GM21528 (cell line): ENCODE results near the gene HSPA4.
"Not testable (repeated sequence)": the region's sequence is repeated elsewhere in the genome, so short reads cannot be mapped to it uniquely, and the experiment has no call there.

Source experiments
- ATAC-seq: cut with Tn5 transposase; IDR thresholded peaks from one replicate; pipeline ENCODE4 v1.9.1; 2021; ENCODE audit warnings: mild to moderate bottlenecking, moderate library complexity; ENCODE audit not compliant: unreplicated experiment, low FRiP score

Gene HSPA4

DNA sequence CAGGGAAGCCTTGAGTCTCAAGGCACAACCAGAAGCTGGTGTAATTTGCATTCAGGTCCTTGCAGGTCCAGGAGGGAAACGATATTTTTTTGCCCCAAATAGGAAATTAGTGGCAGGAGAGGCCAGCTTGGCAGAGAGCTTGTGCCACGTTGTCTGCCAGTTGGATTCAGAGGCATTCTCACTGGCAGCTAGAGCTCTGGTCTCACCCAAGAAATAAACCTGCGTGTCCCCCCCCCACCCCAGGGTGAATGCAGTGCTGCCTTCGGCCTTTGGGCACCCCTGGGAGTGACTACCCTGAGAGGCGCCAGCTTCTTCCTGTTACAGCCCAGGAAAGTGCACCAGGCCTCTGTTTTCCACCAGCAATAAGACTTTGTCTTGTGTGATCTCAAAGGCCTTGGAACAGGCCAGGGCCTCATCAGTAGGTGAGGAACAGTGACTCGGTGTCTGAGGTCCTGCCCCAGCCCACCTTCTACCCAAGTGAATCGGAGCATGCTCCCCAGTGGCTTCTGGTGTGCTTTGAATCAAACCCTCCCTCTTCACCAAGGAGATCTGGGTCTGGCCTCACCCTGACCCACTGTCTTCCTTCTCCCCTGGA, 68.4 kb downstream of the HSPA4 start:
- no peak for ATAC-seq

DNA sequence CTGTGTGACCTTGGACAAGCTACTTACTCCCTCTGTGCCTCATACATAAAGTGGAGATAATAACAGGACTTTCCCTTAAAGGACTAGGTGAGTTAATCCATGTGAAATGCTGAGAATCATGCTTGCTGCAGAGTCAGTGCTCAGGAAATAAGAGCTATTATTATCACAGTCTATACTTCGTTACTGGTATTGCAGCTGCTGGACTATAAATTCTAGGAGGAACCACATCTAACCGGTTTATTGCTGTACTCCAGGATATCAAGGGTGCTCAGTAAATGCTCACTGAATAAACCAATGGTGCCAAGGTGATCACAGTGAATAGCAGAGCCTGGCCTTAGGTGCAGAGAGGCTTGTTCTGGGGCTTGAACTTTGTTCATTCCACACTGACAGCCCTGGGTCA, 69.3 kb downstream of the HSPA4 start:
- ATAC-seq: no peak

- no peak for ATAC-seq
Observed at GRCh38 chr5:133121611-133122150, 69.9 kb downstream of the HSPA4 start.

DNA sequence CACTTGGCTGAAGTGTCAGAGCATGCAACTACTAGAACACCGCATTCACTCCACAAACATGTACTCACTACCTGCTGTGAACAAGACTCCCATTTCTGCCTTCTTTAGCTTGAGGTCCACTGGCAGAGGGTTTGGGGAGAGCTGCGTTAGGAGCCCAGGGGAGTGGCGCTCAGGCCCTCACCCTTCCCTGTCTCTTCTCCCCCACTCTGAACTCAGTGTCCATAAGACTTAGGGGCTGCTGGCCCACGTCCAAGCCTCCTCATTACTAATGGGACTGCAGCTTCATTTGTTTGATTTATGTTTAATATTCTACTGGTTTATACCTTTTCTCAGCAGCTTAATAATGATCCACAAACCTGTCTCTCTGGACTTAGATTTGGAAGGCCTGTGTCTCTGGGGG, 70.9 kb downstream of the HSPA4 start:
- no peak for ATAC-seq

DNA sequence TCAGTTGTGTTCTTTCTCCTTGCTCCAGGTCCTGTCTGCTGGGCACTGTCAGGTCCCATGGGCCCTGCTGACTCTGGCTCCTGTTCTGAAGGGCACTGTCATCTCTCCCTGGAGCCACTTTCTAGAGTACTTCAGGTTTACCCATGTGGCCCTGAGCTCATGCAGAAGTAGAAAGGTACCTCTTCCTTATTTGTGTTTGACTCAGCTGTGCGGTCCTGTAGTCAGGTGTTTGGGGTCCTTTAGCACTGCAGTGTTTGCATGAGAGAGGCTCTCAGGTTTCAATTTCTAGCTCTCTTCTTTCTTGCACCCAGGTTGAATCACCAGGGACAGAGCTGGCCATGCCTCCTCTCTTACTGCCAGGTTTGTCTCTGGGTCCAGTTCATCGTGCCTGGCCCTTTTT, 71.5 kb downstream of the HSPA4 start:
- ATAC-seq: no peak

- no peak for ATAC-seq
Observed at GRCh38 chr5:133124891-133125290, 73.1 kb downstream of the HSPA4 start.

GRCh38 chr5:133128066-133128465, 76.3 kb downstream of the HSPA4 start:
- no peak for ATAC-seq

- ATAC-seq: no peak
Observed at GRCh38 chr5:133129289-133129688, 77.5 kb downstream of the HSPA4 start.

- no peak for ATAC-seq
Observed at GRCh38 chr5:133129950-133130349, 78.1 kb downstream of the HSPA4 start.

- ATAC-seq: no peak
Observed at GRCh38 chr5:133130387-133131118, 78.7 kb downstream of the HSPA4 start.

- no peak for ATAC-seq
Observed at GRCh38 chr5:133132717-133133116, 80.9 kb downstream of the HSPA4 start.

DNA sequence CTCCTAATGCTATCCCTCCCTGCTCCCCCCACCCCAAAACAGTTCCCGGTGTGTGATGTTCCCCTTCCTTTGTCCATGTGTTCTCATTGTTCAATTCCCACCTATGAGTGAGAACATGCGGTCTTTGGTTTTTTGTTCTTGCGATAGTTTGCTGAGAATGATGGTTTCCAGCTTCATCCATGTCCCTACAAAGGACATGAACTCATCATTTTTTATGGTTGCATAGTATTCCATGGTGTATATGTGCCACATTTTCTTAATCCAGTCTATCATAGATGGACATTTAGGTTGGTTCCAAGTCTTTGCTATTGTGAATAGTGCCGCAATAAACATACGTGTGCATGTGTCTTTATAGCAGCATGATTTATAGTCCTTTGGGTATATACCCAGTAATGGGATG, 81.4 kb downstream of the HSPA4 start:
- not testable (repeated sequence) for ATAC-seq

GRCh38 chr5:133136890-133137289, 85.1 kb downstream of the HSPA4 start:
- ATAC-seq: not testable (repeated sequence)

DNA sequence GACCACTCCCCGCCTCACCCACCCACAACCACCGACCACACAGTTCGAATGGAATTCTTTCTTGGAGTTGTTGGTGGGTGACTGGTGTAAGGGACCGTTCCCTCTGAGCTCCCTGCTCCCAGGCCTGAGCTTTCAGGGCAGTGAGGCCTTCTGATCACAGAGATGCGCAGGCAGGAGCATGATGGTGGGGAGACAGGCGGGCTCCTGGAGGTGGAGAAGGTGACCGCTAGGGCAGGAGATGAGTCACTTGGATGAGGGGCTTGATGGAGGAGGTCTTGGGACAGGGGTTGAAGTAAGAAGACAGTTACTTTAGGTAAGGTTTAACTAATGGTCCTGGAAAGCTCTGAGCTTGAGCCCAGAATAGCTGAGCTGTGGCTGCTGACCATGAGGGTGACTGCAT, 88.5 kb downstream of the HSPA4 start:
- ATAC-seq: no peak

- ATAC-seq: no peak
Observed at GRCh38 chr5:133141746-133142145, 89.9 kb downstream of the HSPA4 start.

DNA sequence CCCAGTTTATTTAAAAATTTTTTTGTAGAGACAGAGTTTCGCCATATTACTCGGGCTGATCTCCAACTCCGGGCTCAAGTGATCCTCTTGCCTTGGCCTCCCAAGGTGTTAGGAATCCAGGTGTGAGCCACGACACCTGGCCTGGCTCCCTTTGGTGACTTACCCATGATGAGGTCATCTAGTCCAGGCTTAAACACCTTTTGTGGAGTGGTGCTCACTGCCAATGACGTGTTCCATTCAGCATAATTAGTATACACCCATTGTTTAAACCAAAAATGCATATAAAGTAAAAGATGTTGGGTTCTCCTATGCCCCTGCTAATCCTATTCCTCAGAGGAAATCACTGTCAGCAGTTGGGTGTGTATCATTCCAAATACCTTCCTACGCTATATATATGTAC, 91.0 kb downstream of the HSPA4 start:
- no peak for ATAC-seq

- no peak for ATAC-seq
Observed at GRCh38 chr5:133144245-133144981, 92.6 kb downstream of the HSPA4 start.

GRCh38 chr5:133145436-133146170, 93.8 kb downstream of the HSPA4 start:
- no peak for ATAC-seq

DNA sequence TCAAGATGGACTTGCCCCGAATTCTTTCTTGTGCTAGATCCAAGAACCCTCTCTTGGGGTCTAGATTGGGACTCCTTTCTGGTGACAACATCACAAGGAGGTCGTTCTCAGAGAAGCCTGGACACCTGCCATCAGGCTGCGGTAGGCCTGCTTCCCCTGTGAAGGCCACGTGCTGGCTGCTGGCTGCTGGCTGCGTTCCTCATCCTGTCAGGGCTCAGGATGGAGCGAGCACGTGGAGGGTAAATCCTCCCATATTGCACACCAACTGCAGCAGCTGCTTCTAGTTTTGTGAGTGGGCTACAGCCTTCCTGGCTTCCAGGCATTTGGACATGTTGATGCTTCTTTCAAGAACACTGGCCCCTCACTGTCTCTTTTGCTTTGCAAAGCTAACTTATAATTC, 95.6 kb downstream of the HSPA4 start:
- ATAC-seq: no peak

- no peak for ATAC-seq
Observed at GRCh38 chr5:133147815-133148567, 96.2 kb downstream of the HSPA4 start.
